ENCODE results near the gene HINT3.

HINT3 gene

GRCh38 chr6:125959041-125959440 is 2.5 kb downstream of the HINT3 start:
- no peak for DNase-seq (ENCODE audit: low spot score)
- TF ChIP-seq CTCF (IDR thresholded peaks at IDR 0.05; ENCODE audit: borderline replicate concordance, control extremely low read depth, extremely low read depth, insufficient read depth, missing control alignments): no peak
- in situ Hi-C loops (cut with MboI; ENCODE audit: low sequenced_read_pairs, unreplicated experiment): loop anchor here (5.0 kb wide), 1 partner anchor 172 kb away; no protein-coding TSS in a partner anchor

- in situ Hi-C loops (cut with MboI; ENCODE audit: low sequenced_read_pairs, unreplicated experiment): no loop called here
- no peak for DNase-seq (ENCODE audit: low spot score)
- no peak for TF ChIP-seq CTCF (IDR thresholded peaks at IDR 0.05; ENCODE audit: borderline replicate concordance, control extremely low read depth, extremely low read depth, insufficient read depth, missing control alignments)
Observed at GRCh38 chr6:125961117-125961516, 4.5 kb downstream of the HINT3 start.

- no peak for TF ChIP-seq CTCF (IDR thresholded peaks at IDR 0.05; ENCODE audit: borderline replicate concordance, control extremely low read depth, extremely low read depth, insufficient read depth, missing control alignments)
- no peak for DNase-seq (ENCODE audit: low spot score)
- in situ Hi-C loops (cut with MboI; ENCODE audit: low sequenced_read_pairs, unreplicated experiment): no loop called here
Observed at GRCh38 chr6:125962900-125963497, 6.4 kb downstream of the HINT3 start.

DNA sequence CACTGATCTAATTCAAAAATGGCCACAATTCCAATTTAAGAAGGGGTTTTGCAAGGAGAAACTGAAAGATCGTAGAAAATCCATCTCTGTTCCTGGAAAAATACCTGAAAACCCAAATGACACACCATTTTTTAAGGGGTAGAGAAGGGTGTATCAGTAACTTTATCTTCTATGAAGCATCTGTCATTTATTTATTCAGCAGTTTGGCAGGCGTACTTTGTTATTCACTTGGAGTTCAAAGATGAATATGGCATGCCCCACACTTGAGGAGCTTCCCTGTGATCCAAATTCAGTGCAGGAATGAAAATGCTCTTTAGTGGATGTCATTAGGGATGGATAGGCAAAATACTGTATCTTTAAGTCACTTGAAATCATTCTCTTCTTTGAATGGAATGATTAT is 7.2 kb downstream of the HINT3 start:
- no peak for TF ChIP-seq CTCF (IDR thresholded peaks at IDR 0.05; ENCODE audit: borderline replicate concordance, control extremely low read depth, extremely low read depth, insufficient read depth, missing control alignments)
- no peak for DNase-seq (ENCODE audit: low spot score)
- in situ Hi-C loops (cut with MboI; ENCODE audit: low sequenced_read_pairs, unreplicated experiment): no loop called here

GRCh38 chr6:125966569-125966968 is 10.0 kb downstream of the HINT3 start:
- in situ Hi-C loops (cut with MboI; ENCODE audit: low sequenced_read_pairs, unreplicated experiment): no loop called here
- no peak for DNase-seq (ENCODE audit: low spot score)
- no peak for TF ChIP-seq CTCF (IDR thresholded peaks at IDR 0.05; ENCODE audit: borderline replicate concordance, control extremely low read depth, extremely low read depth, insufficient read depth, missing control alignments)

GRCh38 chr6:125968493-125968892 is 11.9 kb downstream of the HINT3 start:
- in situ Hi-C loops (cut with MboI; ENCODE audit: low sequenced_read_pairs, unreplicated experiment): no loop called here
- no peak for TF ChIP-seq CTCF (IDR thresholded peaks at IDR 0.05; ENCODE audit: borderline replicate concordance, control extremely low read depth, extremely low read depth, insufficient read depth, missing control alignments)
- no peak for DNase-seq (ENCODE audit: low spot score)

All from GM13976 (cell line).